OCI-LY3 (cell line): ENCODE data around the gene LSM4.

Experiments
- CTCF ChIP-seq: fragments of 200-600, 300-600 bp; sonication (generic); IDR thresholded peaks from 2 replicates; pipeline ENCODE4 v1.5.1; 2014; ENCODE audit warnings: antibody characterized with exemption, low read length, low read depth
- EZH2phosphoT487 ChIP-seq: fragments of 200-600 bp; shearing (Covaris generic); IDR thresholded peaks from 2 replicates; pipeline ENCODE4 v1.6.1; 2018; ENCODE audit warnings: antibody characterized with exemption, mixed run types, low read depth

GRCh38 chr19:18333680-18334079 is 10.8 kb upstream of the LSM4 start:
- TF ChIP-seq EZH2phosphoT487: no peak
- no peak for TF ChIP-seq CTCF
